Nephron progenitor cell (in vitro differentiated cells): ENCODE data around the gene ITGAE.

ENCODE experiments used
- DNase-seq: peaks from one replicate; pipeline ENCODE4 v3.0.0; 2021
- H3K27ac Mint-ChIP-seq: 2 replicates; pipeline ENCODE4 v1.8.0; 2021; ENCODE audit warnings: mild to moderate bottlenecking, moderate library complexity, mixed read lengths
- H3K27me3 Mint-ChIP-seq: 2 replicates; pipeline ENCODE4 v1.8.0; 2021; ENCODE audit warnings: mild to moderate bottlenecking, low read depth, mixed read lengths; ENCODE audit not compliant: poor library complexity
- H3K36me3 Mint-ChIP-seq: 2 replicates; pipeline ENCODE4 v1.8.0; 2021; ENCODE audit warnings: low read depth, mixed read lengths
- H3K4me1 Mint-ChIP-seq: 2 replicates; pipeline ENCODE4 v1.8.0; 2021; ENCODE audit warnings: mixed read lengths
- H3K4me3 Mint-ChIP-seq: 2 replicates; pipeline ENCODE4 v1.8.0; 2021; ENCODE audit warnings: mild to moderate bottlenecking, moderate library complexity, mixed read lengths
- H3K9me3 Mint-ChIP-seq: 2 replicates; pipeline ENCODE4 v1.8.0; 2021; ENCODE audit warnings: mild to moderate bottlenecking, moderate library complexity, mixed read lengths
- TF ChIP-seq, protein P1 (sequence below): fragments of 200-600 bp; sonication (generic); IDR thresholded peaks from 2 replicates; pipeline ENCODE4 v1.5.0; 2021; ENCODE audit warnings: antibody characterized with exemption

The ITGAE gene

DNA sequence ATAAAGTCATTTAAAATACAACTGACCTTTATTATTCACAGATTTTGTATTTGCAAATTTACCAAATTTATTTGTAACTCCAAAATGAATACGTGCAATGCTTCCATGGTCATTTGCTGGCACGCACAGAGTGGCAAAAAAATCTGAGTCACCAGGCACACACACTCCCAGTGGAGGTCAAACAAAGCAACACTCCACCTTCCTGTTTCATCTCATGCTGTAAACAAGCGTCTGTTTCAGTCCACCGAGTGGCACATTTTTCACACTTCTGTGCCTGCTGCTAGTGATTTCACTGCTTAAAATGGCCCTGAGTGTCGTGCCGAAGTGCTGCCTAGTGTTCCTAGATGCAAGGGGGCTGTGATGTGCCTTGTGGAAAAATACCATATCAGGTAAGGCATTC lies 17.8 kb upstream of the ITGAE start:
- H3K4me3 Mint-ChIP-seq = no peak overlapping the region
- peaks cover 14% of the 10 kb centered on the region for H3K4me1 Mint-ChIP-seq
- peaks cover 74% of the 10 kb centered on the region for H3K36me3 Mint-ChIP-seq
- peak overlapping the region; percentile 97 for H3K27ac Mint-ChIP-seq
- no peak for DNase-seq
- H3K27me3 Mint-ChIP-seq = no peaks in the 10 kb centered on the region
- no peaks in the 10 kb centered on the region for H3K9me3 Mint-ChIP-seq
- TF ChIP-seq, protein P1, sequence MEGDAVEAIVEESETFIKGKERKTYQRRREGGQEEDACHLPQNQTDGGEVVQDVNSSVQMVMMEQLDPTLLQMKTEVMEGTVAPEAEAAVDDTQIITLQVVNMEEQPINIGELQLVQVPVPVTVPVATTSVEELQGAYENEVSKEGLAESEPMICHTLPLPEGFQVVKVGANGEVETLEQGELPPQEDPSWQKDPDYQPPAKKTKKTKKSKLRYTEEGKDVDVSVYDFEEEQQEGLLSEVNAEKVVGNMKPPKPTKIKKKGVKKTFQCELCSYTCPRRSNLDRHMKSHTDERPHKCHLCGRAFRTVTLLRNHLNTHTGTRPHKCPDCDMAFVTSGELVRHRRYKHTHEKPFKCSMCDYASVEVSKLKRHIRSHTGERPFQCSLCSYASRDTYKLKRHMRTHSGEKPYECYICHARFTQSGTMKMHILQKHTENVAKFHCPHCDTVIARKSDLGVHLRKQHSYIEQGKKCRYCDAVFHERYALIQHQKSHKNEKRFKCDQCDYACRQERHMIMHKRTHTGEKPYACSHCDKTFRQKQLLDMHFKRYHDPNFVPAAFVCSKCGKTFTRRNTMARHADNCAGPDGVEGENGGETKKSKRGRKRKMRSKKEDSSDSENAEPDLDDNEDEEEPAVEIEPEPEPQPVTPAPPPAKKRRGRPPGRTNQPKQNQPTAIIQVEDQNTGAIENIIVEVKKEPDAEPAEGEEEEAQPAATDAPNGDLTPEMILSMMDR = no peak

DNA sequence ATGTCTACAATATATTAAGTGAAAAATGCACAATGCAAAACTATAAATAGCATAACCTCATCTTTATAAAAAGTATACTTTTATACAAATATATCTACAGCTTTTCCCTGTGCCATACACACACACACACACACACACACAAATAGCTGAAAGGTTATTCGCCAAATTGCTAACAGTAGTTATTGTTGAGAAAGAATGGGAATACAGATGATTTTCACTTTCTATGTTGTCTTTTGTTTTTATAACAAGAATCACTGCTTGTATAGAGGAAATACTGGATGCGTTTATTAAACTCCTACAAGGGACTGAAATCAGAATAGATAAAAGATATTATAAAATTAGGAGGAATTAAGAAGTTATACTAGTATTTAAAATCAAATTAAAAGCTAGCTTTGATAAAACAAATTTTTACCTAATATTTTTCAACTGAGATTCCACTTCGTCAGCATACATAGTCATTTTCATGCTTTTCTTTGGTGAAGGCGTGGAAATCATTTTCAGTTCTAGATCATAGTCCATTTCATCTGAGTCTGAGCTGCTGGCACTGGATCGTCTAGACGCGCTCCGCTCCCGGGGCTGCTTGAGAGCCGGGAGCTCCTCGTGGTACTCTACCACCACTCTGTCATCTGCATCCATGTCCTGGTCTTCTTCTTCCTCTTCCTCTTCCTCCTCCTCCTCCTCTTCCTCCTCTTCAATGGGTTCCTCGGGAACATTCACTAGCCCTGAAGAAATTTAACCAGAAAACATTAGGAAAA lies 17.0 kb upstream of the ITGAE start:
- Mint-ChIP-seq H3K4me3 (no peak overlapping the region), H3K36me3 (peaks cover 74% of the 10 kb centered on the region), H3K4me1 (peaks cover 14% of the 10 kb centered on the region)

DNA sequence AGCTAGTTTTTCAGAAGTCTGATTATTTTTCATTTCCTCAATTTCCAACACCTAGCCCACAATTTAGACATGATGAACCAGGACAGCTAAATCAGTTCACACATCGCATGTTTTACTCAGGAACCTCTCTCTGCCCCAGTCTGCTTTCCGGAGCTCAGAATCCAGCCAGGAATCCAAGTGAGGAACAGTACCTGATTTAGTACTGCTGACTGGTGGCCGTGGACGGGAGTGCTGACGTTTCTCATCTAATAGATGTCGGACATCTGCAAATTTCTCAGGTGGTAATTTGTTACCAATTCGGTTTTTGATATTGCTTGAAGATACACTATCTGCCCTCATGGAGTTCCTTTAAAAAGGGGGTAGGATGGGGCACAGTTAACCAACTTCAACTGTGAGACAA lies 14.9 kb upstream of the ITGAE start:
- H3K9me3 Mint-ChIP-seq = no peaks in the 10 kb centered on the region
- no peak overlapping the region for H3K4me3 Mint-ChIP-seq
- TF ChIP-seq, protein P1 = no peak
- no peak overlapping the region for H3K27ac Mint-ChIP-seq
- H3K27me3 Mint-ChIP-seq = no peaks in the 10 kb centered on the region
- peaks cover 72% of the 10 kb centered on the region for H3K36me3 Mint-ChIP-seq
- H3K4me1 Mint-ChIP-seq = peaks cover 14% of the 10 kb centered on the region
- DNase-seq = no peak

More for the DNA sequence above, 17.0 kb upstream of the ITGAE start:
- TF ChIP-seq, protein P1 = no peak
- Mint-ChIP-seq H3K27ac (no peak overlapping the region), H3K9me3 (no peaks in the 10 kb centered on the region), H3K27me3 (no peaks in the 10 kb centered on the region)
- DNase-seq = no peak

DNA sequence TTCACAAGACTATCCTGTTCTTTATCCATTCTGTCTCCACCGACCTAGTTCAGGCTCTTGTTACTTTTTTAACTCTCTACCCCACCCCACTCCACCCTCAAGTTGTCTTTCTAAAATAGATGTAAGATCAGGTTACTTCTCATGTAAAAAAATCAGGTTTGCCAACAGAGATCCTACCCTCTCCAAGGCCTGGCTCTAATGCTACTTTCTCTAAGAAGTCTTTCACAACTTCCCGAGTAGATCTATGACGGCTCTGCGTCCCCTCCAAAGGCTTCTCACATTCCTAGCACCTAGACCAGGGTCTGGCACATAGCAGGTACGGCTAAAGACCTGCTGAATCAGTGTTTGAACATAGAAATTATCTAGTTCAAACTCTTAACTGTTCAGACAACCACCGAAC lies 14.1 kb upstream of the ITGAE start:
- Mint-ChIP-seq H3K36me3 (peaks cover 64% of the 10 kb centered on the region), H3K27me3 (no peaks in the 10 kb centered on the region)

DNA sequence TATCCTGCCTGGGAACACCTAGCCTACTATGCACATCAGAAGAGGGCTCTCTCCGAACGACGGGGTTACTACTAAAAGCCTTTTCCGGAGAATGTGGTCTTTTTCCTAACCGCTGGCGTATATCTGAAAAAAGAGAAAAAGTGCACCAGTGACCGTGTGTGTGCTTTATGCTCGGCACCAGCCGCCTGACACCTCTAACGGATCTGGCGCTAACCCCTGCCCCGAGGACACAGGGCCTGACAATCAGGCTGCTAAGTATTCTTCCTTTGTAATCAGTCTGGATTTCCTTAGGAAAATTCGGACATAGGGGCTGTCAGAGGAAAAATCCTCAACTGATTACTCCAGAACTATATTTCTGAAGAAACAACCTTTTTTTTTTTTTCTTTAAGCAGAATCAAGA lies 13.4 kb upstream of the ITGAE start:
- Mint-ChIP-seq H3K4me3 (no peak overlapping the region), H3K27me3 (no peaks in the 10 kb centered on the region), H3K4me1 (peaks cover 17% of the 10 kb centered on the region), H3K9me3 (no peaks in the 10 kb centered on the region), H3K36me3 (peaks cover 64% of the 10 kb centered on the region), H3K27ac (no peak overlapping the region)
- TF ChIP-seq, protein P1 = no peak
- DNase-seq = no peak

More for the DNA sequence above, 14.1 kb upstream of the ITGAE start:
- Mint-ChIP-seq H3K9me3 (no peaks in the 10 kb centered on the region), H3K4me3 (no peak overlapping the region), H3K4me1 (peaks cover 14% of the 10 kb centered on the region), H3K27ac (peak overlapping the region; percentile 87)
- DNase-seq = no peak
- TF ChIP-seq, protein P1 = no peak

DNA sequence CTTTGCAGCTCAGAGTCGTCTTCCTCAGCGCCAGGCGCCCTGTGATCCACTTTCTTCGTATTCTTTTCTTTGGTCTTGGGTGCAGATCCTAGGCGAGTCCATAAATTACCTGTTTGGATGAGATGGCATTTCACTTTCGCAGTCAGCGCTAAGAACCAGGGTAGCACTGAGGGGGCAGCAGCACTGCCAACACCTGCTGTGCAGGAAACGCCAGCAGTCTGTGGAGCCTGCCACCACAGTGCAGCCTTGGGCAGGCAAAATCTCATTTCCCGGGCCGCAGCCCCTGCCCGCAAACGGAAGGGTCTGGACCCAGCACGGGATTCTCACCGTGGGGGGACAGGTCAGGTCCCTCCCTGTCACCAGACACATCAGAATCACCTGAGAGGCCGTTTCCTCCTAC lies 12.2 kb upstream of the ITGAE start:
- no peak for DNase-seq
- Mint-ChIP-seq H3K9me3 (no peaks in the 10 kb centered on the region), H3K4me1 (peaks cover 13% of the 10 kb centered on the region), H3K4me3 (no peak overlapping the region), H3K27me3 (no peaks in the 10 kb centered on the region), H3K36me3 (peaks cover 60% of the 10 kb centered on the region), H3K27ac (no peak overlapping the region)
- TF ChIP-seq, protein P1 = no peak
